ENCODE data around the gene DLG2.

The DLG2 gene

DNA sequence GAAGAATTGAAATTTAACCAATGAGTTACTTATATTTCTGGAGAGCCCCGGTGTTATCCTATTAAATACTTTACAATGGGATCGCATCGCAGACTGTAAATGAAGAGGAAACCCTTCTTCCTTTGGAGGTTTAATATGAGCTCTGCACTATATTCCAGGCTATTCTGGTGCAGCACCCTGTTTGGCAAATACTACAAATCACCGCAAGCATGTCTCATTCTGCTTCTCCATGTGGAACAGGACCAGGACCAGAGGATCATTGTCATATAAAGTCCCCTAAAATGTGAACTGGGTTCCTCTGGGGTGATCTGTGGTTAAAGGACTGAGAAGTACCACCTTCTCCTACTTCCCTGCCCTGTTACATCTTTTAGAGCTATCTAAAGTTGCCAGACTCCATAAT is 703.7 kb downstream of the DLG2 start:
- Histone ChIP-seq H4K8ac (ENCODE audit: low read length) (no peak overlapping the region), H3K9me3 (ENCODE audit: control insufficient read depth, low read length) (no peaks in the 10 kb centered on the region), H3K23ac (ENCODE audit: low read length in 2 of 2) (no peak overlapping the region), H2AK5ac (ENCODE audit: low read length, severe bottlenecking) (no peak overlapping the region), H2BK5ac (ENCODE audit: low read depth, low read length, poor library complexity, severe bottlenecking) (no peak overlapping the region), H3K4me1 (ENCODE audit: control insufficient read depth, insufficient read depth, low read depth, low read length) (no peaks in the 10 kb centered on the region), H3K14ac (ENCODE audit: low read length in 2 of 2) (no peak overlapping the region), H2BK12ac (ENCODE audit: low read length in 2 of 2) (no peak overlapping the region), H3K79me1 (replicated peaks; ENCODE audit: low read length, poor library complexity, severe bottlenecking) (no peaks in the 10 kb centered on the region), H3K18ac (ENCODE audit: low read depth in 1 of 2, low read length in 2 of 2) (no peak overlapping the region), H3K4me2 (ENCODE audit: low read length, poor library complexity, severe bottlenecking) (no peak overlapping the region), H4K91ac (ENCODE audit: low read length) (no peak overlapping the region), H3K36me3 (ENCODE audit: control insufficient read depth in 1 of 2, insufficient read depth in 2 of 2, low read depth in 1 of 2, low read length in 2 of 2) (no peaks in the 10 kb centered on the region), H2BK15ac (ENCODE audit: low read depth, poor library complexity, severe bottlenecking) (no peak overlapping the region), H2BK120ac (ENCODE audit: low read depth, low read length) (no peak overlapping the region), H3K9ac (ENCODE audit: low read length) (no peak overlapping the region), H3K27ac (ENCODE audit: low read length, poor library complexity, severe bottlenecking) (no peak overlapping the region), H3K4me3 (ENCODE audit: insufficient read depth in 1 of 2, low read depth in 1 of 2, low read length in 2 of 2) (no peak overlapping the region), H3K27me3 (ENCODE audit: control insufficient read depth in 1 of 2, insufficient read depth in 1 of 2, low read length in 2 of 2) (peaks cover 0 to 10% of the 10 kb centered on the region in 2 experiments), H2AFZ (ENCODE audit: low read depth, low read length) (no peak overlapping the region), H3K4ac (ENCODE audit: low read depth in 1 of 2, low read length in 2 of 2) (no peak overlapping the region)
- no peak for DNase-seq
- WGBS = 99% methylated on average over 4 of the region's 4 CpGs

DNA sequence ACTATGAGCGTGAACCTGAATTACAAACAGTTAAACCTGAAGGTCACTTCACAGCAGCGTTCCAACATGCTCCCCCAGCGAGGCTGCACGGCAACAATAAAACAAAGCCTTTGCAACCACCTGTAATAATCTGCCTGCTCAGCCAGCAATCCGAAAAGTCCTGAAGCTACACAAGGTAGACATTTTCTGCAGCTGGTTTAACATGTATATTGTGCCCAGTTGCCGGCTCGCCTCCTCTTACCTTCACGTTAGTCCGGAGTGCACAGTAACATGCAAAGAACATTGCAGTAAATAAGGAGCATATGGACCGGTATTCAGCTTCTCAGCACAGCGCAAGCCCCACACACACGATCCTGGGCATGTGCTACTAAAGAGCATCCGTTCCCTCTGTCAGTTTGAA is 704.3 kb downstream of the DLG2 start:
- Histone ChIP-seq H3K27me3 (ENCODE audit: control insufficient read depth in 1 of 2, insufficient read depth in 1 of 2, low read length in 2 of 2) (peaks cover 0 to 10% of the 10 kb centered on the region in 2 experiments), H3K4me2 (ENCODE audit: low read length, poor library complexity, severe bottlenecking) (no peak overlapping the region), H2AK5ac (ENCODE audit: low read length, severe bottlenecking) (no peak overlapping the region), H3K36me3 (ENCODE audit: control insufficient read depth in 1 of 2, insufficient read depth in 2 of 2, low read depth in 1 of 2, low read length in 2 of 2) (no peaks in the 10 kb centered on the region), H3K14ac (ENCODE audit: low read length in 2 of 2) (no peak overlapping the region), H2BK5ac (ENCODE audit: low read depth, low read length, poor library complexity, severe bottlenecking) (no peak overlapping the region), H4K91ac (ENCODE audit: low read length) (no peak overlapping the region), H4K8ac (ENCODE audit: low read length) (no peak overlapping the region), H3K18ac (ENCODE audit: low read depth in 1 of 2, low read length in 2 of 2) (no peak overlapping the region), H2BK15ac (ENCODE audit: low read depth, poor library complexity, severe bottlenecking) (no peak overlapping the region), H3K9me3 (ENCODE audit: control insufficient read depth, low read length) (no peaks in the 10 kb centered on the region), H3K27ac (ENCODE audit: low read length, poor library complexity, severe bottlenecking) (no peak overlapping the region), H2AFZ (ENCODE audit: low read depth, low read length) (no peak overlapping the region), H2BK120ac (ENCODE audit: low read depth, low read length) (no peak overlapping the region), H3K4me1 (ENCODE audit: control insufficient read depth, insufficient read depth, low read depth, low read length) (no peaks in the 10 kb centered on the region), H3K9ac (ENCODE audit: low read length) (peak overlapping the region; percentile 12), H3K79me1 (replicated peaks; ENCODE audit: low read length, poor library complexity, severe bottlenecking) (no peaks in the 10 kb centered on the region), H3K23ac (ENCODE audit: low read length in 2 of 2) (no peak overlapping the region), H3K4ac (ENCODE audit: low read depth in 1 of 2, low read length in 2 of 2) (no peak overlapping the region), H3K4me3 (ENCODE audit: insufficient read depth in 1 of 2, low read depth in 1 of 2, low read length in 2 of 2) (peak overlapping the region in 1 of 2 experiments; percentile 67), H2BK12ac (ENCODE audit: low read length in 2 of 2) (no peak overlapping the region)
- DNase-seq = no peak
- 70% methylated on average over 13 of the region's 13 CpGs for WGBS

DNA sequence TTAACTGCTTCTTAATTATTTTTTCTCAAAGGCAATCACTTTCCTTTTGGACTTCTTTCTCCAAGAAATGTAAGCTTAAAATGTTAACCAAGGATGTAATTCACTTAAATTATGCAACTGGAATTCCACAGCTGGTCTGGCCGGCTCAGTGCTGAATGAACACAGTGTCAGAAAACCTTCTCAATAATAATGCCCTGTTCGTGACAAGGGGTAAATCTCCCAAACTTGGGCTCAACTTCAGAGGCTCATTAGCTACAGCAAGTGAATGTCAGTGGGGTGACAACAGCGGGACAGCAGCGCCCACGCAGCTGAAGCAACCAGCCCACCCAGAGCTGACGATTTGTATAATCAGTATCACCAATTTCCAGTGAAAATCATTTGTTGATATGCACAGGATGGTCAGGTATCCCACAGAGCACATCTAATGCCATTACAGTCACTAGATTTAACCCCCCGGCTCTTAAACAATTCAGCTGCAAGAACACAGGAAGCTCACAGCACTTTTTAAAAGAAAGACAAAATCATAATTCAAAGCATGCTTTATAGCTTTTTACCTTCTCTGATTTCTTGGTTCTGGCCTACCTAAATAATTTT is 704.8 kb downstream of the DLG2 start:
- Histone ChIP-seq H2AFZ (ENCODE audit: low read depth, low read length) (no peak overlapping the region), H2BK12ac (ENCODE audit: low read length in 2 of 2) (no peak overlapping the region), H3K9me3 (ENCODE audit: control insufficient read depth, low read length) (no peaks in the 10 kb centered on the region), H3K36me3 (ENCODE audit: control insufficient read depth in 1 of 2, insufficient read depth in 2 of 2, low read depth in 1 of 2, low read length in 2 of 2) (no peaks in the 10 kb centered on the region), H3K4ac (ENCODE audit: low read depth in 1 of 2, low read length in 2 of 2) (no peak overlapping the region), H3K9ac (ENCODE audit: low read length) (peak overlapping the region; percentile 12), H3K27me3 (ENCODE audit: control insufficient read depth in 1 of 2, insufficient read depth in 1 of 2, low read length in 2 of 2) (peaks cover 0 to 10% of the 10 kb centered on the region in 2 experiments), H3K27ac (ENCODE audit: low read length, poor library complexity, severe bottlenecking) (no peak overlapping the region), H3K4me2 (ENCODE audit: low read length, poor library complexity, severe bottlenecking) (no peak overlapping the region), H4K8ac (ENCODE audit: low read length) (no peak overlapping the region), H3K23ac (ENCODE audit: low read length in 2 of 2) (no peak overlapping the region), H3K79me1 (replicated peaks; ENCODE audit: low read length, poor library complexity, severe bottlenecking) (no peaks in the 10 kb centered on the region), H3K4me3 (ENCODE audit: insufficient read depth in 1 of 2, low read depth in 1 of 2, low read length in 2 of 2) (peak overlapping the region in 1 of 2 experiments; percentile 67), H2BK5ac (ENCODE audit: low read depth, low read length, poor library complexity, severe bottlenecking) (no peak overlapping the region), H2BK120ac (ENCODE audit: low read depth, low read length) (no peak overlapping the region), H3K18ac (ENCODE audit: low read depth in 1 of 2, low read length in 2 of 2) (no peak overlapping the region), H2AK5ac (ENCODE audit: low read length, severe bottlenecking) (no peak overlapping the region), H2BK15ac (ENCODE audit: low read depth, poor library complexity, severe bottlenecking) (no peak overlapping the region), H3K4me1 (ENCODE audit: control insufficient read depth, insufficient read depth, low read depth, low read length) (no peaks in the 10 kb centered on the region), H3K14ac (ENCODE audit: low read length in 2 of 2) (no peak overlapping the region), H4K91ac (ENCODE audit: low read length) (no peak overlapping the region)
- no peak for DNase-seq
- WGBS = 48% methylated on average over 7 of the region's 7 CpGs

DNA sequence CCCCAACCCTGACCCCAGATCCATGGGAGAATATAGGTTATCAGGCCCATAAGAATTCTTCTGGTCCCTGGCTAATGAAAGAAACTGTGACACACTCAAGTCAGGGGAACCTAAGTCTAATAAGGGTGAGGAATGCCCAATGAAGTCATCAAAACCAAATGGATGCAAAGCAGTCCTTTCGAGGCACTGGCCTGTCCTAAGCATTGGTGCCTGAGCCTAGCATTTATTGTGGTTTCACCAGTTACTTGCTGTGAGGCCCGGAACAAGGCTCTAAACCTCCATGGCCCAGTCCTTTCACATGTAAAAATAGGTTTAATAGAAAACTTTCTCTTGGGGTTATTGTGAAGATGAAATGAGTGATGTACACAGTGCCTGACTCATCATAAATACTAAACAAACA is 712.6 kb downstream of the DLG2 start:
- Histone ChIP-seq H3K36me3 (ENCODE audit: control insufficient read depth in 1 of 2, insufficient read depth in 2 of 2, low read depth in 1 of 2, low read length in 2 of 2) (no peaks in the 10 kb centered on the region), H3K4me2 (ENCODE audit: low read length, poor library complexity, severe bottlenecking) (no peak overlapping the region), H3K4me1 (ENCODE audit: control insufficient read depth, insufficient read depth, low read depth, low read length) (no peaks in the 10 kb centered on the region), H3K79me1 (replicated peaks; ENCODE audit: low read length, poor library complexity, severe bottlenecking) (no peaks in the 10 kb centered on the region), H3K27ac (ENCODE audit: low read length, poor library complexity, severe bottlenecking) (no peak overlapping the region), H2AFZ (ENCODE audit: low read depth, low read length) (no peak overlapping the region), H4K8ac (ENCODE audit: low read length) (no peak overlapping the region), H3K27me3 (ENCODE audit: control insufficient read depth in 1 of 2, insufficient read depth in 1 of 2, low read length in 2 of 2) (no peaks in the 10 kb centered on the region), H3K23ac (ENCODE audit: low read length in 2 of 2) (no peak overlapping the region), H3K18ac (ENCODE audit: low read depth in 1 of 2, low read length in 2 of 2) (no peak overlapping the region), H3K4me3 (ENCODE audit: insufficient read depth in 1 of 2, low read depth in 1 of 2, low read length in 2 of 2) (no peak overlapping the region), H3K9me3 (ENCODE audit: control insufficient read depth, low read length) (no peaks in the 10 kb centered on the region), H2AK5ac (ENCODE audit: low read length, severe bottlenecking) (no peak overlapping the region), H3K14ac (ENCODE audit: low read length in 2 of 2) (no peak overlapping the region), H3K9ac (ENCODE audit: low read length) (no peak overlapping the region), H2BK15ac (ENCODE audit: low read depth, poor library complexity, severe bottlenecking) (no peak overlapping the region), H2BK12ac (ENCODE audit: low read length in 2 of 2) (no peak overlapping the region), H2BK5ac (ENCODE audit: low read depth, low read length, poor library complexity, severe bottlenecking) (no peak overlapping the region), H4K91ac (ENCODE audit: low read length) (no peak overlapping the region), H2BK120ac (ENCODE audit: low read depth, low read length) (no peak overlapping the region), H3K4ac (ENCODE audit: low read depth in 1 of 2, low read length in 2 of 2) (no peak overlapping the region)
- no peak for DNase-seq
- WGBS = 70% methylated on average over 1 of the region's 2 CpGs

Measured in mesenchymal stem cell (in vitro differentiated cells and primary cell).